Right atrium auricular region (tissue), 2 donors: ENCODE results near the gene CCDC85C. TPM values are rescaled to one million over a fixed set of nuclear protein-coding genes. Genes with fewer than 3 reads are reported as not detected.

Experiments
- DNase-seq: peaks from one replicate; pipeline ENCODE4 v3.0.0-alpha.2; 2019; ENCODE audit warnings: low spot score
- H3K27ac ChIP-seq, 2 donors: fragments of 200-600 bp; sonication (generic); 1 replicate in 1 of 2; 2 replicates in 1 of 2; pipeline ENCODE4 v1.5.1; 2016 to 2019
- H3K27me3 ChIP-seq, 2 donors: fragments of 200-600 bp; sonication (generic); one replicate each; pipeline versions ENCODE4 v1.5.1 to v1.6.0; 2017 to 2019
- H3K36me3 ChIP-seq: fragments of 200-600 bp; sonication (generic); one replicate; pipeline ENCODE4 v1.5.1; 2016
- H3K4me1 ChIP-seq, 2 donors: fragments of 200-600 bp; sonication (generic); one replicate each; pipeline versions ENCODE4 v1.5.1 to v1.6.0; 2017 to 2019
- H3K4me3 ChIP-seq, 2 donors: fragments of 200-600 bp; sonication (generic); 1 replicate in 1 of 2; 2 replicates in 1 of 2; pipeline ENCODE4 v1.5.1; 2017 to 2019; ENCODE audit warnings: mild to moderate bottlenecking in 1 of 2, moderate library complexity in 1 of 2
- H3K9me3 ChIP-seq, 2 donors: fragments of 200-600 bp; sonication (generic); one replicate each; pipeline ENCODE4 v1.5.1; 2019
- CTCF ChIP-seq, 2 donors: fragments of 200-600 bp; sonication (generic); IDR thresholded peaks; one replicate each; pipeline ENCODE4 v1.5.1; 2019; ENCODE audit warnings: antibody characterized with exemption in 2 of 2
- total RNA-seq, 2 donors: library from RNA; depleted of rRNA; stranded (reverse); fragments of >200 nt; gene quantifications; one replicate each; pipeline ENCODE4 v1.1.0, GENCODE V29; 2016

CCDC85C gene
- total RNA-seq, 2 donors from 2014 or later = 17.1 to 17.7 TPM

GRCh38 chr14:99584823-99585222, 19.2 kb downstream of the CCDC85C start:
- no peak for DNase-seq
- Histone ChIP-seq H3K27me3 (no peaks in the 10 kb centered on the region), H3K27ac (no peak overlapping the region), H3K9me3 (no peaks in the 10 kb centered on the region), H3K4me1 (peaks cover 0 to 58% of the 10 kb centered on the region in 2 donors), H3K36me3 (no peaks in the 10 kb centered on the region), H3K4me3 (no peak overlapping the region)
- no peak for TF ChIP-seq CTCF (IDR thresholded peaks at IDR 0.05)

GRCh38 chr14:99581938-99582337, 22.1 kb downstream of the CCDC85C start:
- H3K27me3 ChIP-seq = no peaks in the 10 kb centered on the region
- H3K27ac ChIP-seq = no peak overlapping the region
- DNase-seq = no peak
- no peak for TF ChIP-seq CTCF (IDR thresholded peaks at IDR 0.05)
- no peaks in the 10 kb centered on the region for H3K9me3 ChIP-seq
- no peaks in the 10 kb centered on the region for H3K36me3 ChIP-seq
- peaks cover 0 to 55% of the 10 kb centered on the region in 2 donors for H3K4me1 ChIP-seq
- no peak overlapping the region for H3K4me3 ChIP-seq

- no peak for TF ChIP-seq CTCF (IDR thresholded peaks at IDR 0.05)
- no peak overlapping the region for H3K27ac ChIP-seq
Measured at GRCh38 chr14:99581374-99581773, 22.6 kb downstream of the CCDC85C start.

GRCh38 chr14:99579903-99580571, 24.0 kb downstream of the CCDC85C start:
- Histone ChIP-seq H3K4me1 (peaks cover 0 to 63% of the 10 kb centered on the region in 2 donors), H3K36me3 (no peaks in the 10 kb centered on the region), H3K4me3 (no peak overlapping the region), H3K9me3 (no peaks in the 10 kb centered on the region), H3K27ac (peak overlapping the region; percentile 68 to 83), H3K27me3 (no peaks in the 10 kb centered on the region)
- no peak for TF ChIP-seq CTCF (IDR thresholded peaks at IDR 0.05)
- DNase-seq = no peak

More at GRCh38 chr14:99581374-99581773, 22.6 kb downstream of the CCDC85C start:
- Histone ChIP-seq H3K27me3 (no peaks in the 10 kb centered on the region), H3K36me3 (no peaks in the 10 kb centered on the region), H3K9me3 (no peaks in the 10 kb centered on the region), H3K4me3 (no peak overlapping the region), H3K4me1 (peaks cover 0 to 55% of the 10 kb centered on the region in 2 donors)
- no peak for DNase-seq

- no peaks in the 10 kb centered on the region for H3K9me3 ChIP-seq
- no peak overlapping the region for H3K4me3 ChIP-seq
- H3K36me3 ChIP-seq = no peaks in the 10 kb centered on the region
- H3K27me3 ChIP-seq = no peaks in the 10 kb centered on the region
- peaks cover 0 to 71% of the 10 kb centered on the region in 2 donors for H3K4me1 ChIP-seq
- H3K27ac ChIP-seq = peak overlapping the region; percentile 68 to 83
- no peak for TF ChIP-seq CTCF (IDR thresholded peaks at IDR 0.05)
- no peak for DNase-seq
Measured at GRCh38 chr14:99579120-99579836, 24.7 kb downstream of the CCDC85C start.
